ENCODE data around the gene IRF3. TPM values are rescaled to one million over a fixed set of nuclear protein-coding genes. Genes with fewer than 3 reads are reported as not detected.

Gene IRF3
- total and polyA plus RNA-seq, 10 of the 15 experiments (the other 5 are each of a cell fraction or from before 2014, with no cell fraction given): 5.5 to 110 (median 63.4) TPM

DNA sequence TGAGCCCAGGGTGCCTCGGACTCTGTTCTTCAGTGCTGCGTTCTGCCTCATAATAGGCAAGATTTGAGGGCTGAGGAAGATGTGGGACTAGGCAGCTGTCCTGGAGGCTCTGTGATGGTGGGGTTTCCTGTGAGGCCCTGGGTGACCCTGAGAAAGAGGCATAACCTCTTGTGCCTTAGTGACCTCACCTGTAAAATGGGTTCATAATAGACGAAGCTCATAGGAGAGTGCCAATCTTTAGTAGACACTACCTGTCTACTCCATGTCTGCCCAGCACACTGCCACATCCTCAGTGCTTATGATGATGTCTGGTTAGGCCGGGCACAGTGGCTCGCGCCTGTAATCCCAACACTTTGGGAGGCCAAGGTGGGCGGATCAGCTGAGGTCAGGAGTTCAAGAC, 49.1 kb downstream of the IRF3 start:
- ATAC-seq (no peak), DNase-seq (ENCODE audit: low read depth, low spot score) (no peak), FAIRE-seq (no peak)
- in situ Hi-C loops (cut with MboI) (no loop called here), intact Hi-C loops (cut with micrococcal nuclease; ENCODE audit: unreplicated experiment) (no loop called here)
- no peaks in the 10 kb centered on the region; the same call in 1 of the 2 replicates for H3K4me1 ChIP-seq (ENCODE audit: control insufficient read depth, insufficient read depth, low read length)
- H3K4me2 ChIP-seq (ENCODE audit: control insufficient read depth, insufficient read depth): no peak overlapping the region
- ChIA-PET RAD21 (ENCODE audit: unreplicated experiment) (no interaction called here), POLR2A (interaction anchor here (0.7 kb wide), 1 partner anchor 97 kb away, joined by 3 read pairs; no protein-coding TSS in a partner anchor), SMC1A (ENCODE audit: uncharacterized antibody, unreplicated experiment) (no interaction called here), CTCF (interaction anchor here (1.3 to 1.6 kb wide), 2 partner anchors 15 to 65 kb away, joined by 3 to 4 read pairs; no protein-coding TSS in a partner anchor)
- no peak overlapping the region for H3K9ac ChIP-seq (ENCODE audit: control insufficient read depth, insufficient read depth, low read length)
- no peaks in the 10 kb centered on the region; the same call in 2 of the 3 replicates for H3K9me3 ChIP-seq (replicated peaks; ENCODE audit: control insufficient read depth, insufficient read depth, low read length)
- H4K20me1 ChIP-seq (ENCODE audit: control insufficient read depth, insufficient read depth): no peaks in the 10 kb centered on the region
- WGBS (ENCODE audit: insufficient coverage, insufficient replicate concordance, low lambda C conversion rate, missing lambda C conversion rate): 88% methylated on average over 7 of the region's 7 CpGs
- no peak overlapping the region for H3K27ac ChIP-seq (ENCODE audit: control insufficient read depth, insufficient read depth)
- H2AFZ ChIP-seq (ENCODE audit: control insufficient read depth, low read depth, low read length): no peak overlapping the region
- no TSS peak for BruUV-seq (replicated peaks)
- H3K36me3 ChIP-seq (ENCODE audit: control insufficient read depth in 2 of 2, insufficient read depth in 2 of 2, low read length in 1 of 2): peaks cover 18 to 19% of the 10 kb centered on the region in 2 experiments
- H3K4me3 ChIP-seq: no peak overlapping the region
- H3K27me3 ChIP-seq (replicated peaks in 1 of 2; ENCODE audit: control insufficient read depth in 2 of 2, insufficient read depth in 2 of 2, low read length in 1 of 2): no peaks in the 10 kb centered on the region
- no peaks in the 10 kb centered on the region for H3K79me2 ChIP-seq (ENCODE audit: control insufficient read depth, insufficient read depth, low read length)
- TF ChIP-seq ASH2L (IDR thresholded peaks at IDR 0.05; ENCODE audit: borderline replicate concordance, low read depth): no peak
- no peak for TF ChIP-seq PAX8 (IDR thresholded peaks at IDR 0.05)
- TF ChIP-seq CHD1 (IDR thresholded peaks at IDR 0.05; ENCODE audit: low read depth, low read length): no peak
- TF ChIP-seq, protein P1, sequence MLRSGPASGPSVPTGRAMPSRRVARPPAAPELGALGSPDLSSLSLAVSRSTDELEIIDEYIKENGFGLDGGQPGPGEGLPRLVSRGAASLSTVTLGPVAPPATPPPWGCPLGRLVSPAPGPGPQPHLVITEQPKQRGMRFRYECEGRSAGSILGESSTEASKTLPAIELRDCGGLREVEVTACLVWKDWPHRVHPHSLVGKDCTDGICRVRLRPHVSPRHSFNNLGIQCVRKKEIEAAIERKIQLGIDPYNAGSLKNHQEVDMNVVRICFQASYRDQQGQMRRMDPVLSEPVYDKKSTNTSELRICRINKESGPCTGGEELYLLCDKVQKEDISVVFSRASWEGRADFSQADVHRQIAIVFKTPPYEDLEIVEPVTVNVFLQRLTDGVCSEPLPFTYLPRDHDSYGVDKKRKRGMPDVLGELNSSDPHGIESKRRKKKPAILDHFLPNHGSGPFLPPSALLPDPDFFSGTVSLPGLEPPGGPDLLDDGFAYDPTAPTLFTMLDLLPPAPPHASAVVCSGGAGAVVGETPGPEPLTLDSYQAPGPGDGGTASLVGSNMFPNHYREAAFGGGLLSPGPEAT (IDR thresholded peaks at IDR 0.05; ENCODE audit: low read depth): no peak
- no peak for TF ChIP-seq KAT2A (conservative IDR thresholded peaks at IDR 0.05; ENCODE audit: control insufficient read depth, low read depth, low read length)
- TF ChIP-seq STAT1 (conservative IDR thresholded peaks at IDR 0.05): no peak
- TF ChIP-seq RELA (IDR thresholded peaks at IDR 0.05; ENCODE audit: borderline replicate concordance, partially characterized antibody): no peak
- TF ChIP-seq CEBPZ (IDR thresholded peaks at IDR 0.05; ENCODE audit: low read depth, low read length): no peak
- no peak for TF ChIP-seq GABPA (IDR thresholded peaks at IDR 0.05; ENCODE audit: low read depth)
- TF ChIP-seq ELK1 (IDR thresholded peaks at IDR 0.05; ENCODE audit: low read depth, low read length): no peak
- no peak for TF ChIP-seq ZNF622 (IDR thresholded peaks at IDR 0.05)
- no peak for TF ChIP-seq TARDBP (IDR thresholded peaks at IDR 0.05; ENCODE audit: borderline replicate concordance)
- no peak for TF ChIP-seq NR2C1 (IDR thresholded peaks at IDR 0.05)
- TF ChIP-seq SIN3A (IDR thresholded peaks at IDR 0.05; ENCODE audit: low read depth, low read length): no peak
- TF ChIP-seq YBX1 (IDR thresholded peaks at IDR 0.05): no peak
- no peak for TF ChIP-seq MAX (IDR thresholded peaks at IDR 0.05; ENCODE audit: low read depth, low read length)
- TF ChIP-seq, protein P2, sequence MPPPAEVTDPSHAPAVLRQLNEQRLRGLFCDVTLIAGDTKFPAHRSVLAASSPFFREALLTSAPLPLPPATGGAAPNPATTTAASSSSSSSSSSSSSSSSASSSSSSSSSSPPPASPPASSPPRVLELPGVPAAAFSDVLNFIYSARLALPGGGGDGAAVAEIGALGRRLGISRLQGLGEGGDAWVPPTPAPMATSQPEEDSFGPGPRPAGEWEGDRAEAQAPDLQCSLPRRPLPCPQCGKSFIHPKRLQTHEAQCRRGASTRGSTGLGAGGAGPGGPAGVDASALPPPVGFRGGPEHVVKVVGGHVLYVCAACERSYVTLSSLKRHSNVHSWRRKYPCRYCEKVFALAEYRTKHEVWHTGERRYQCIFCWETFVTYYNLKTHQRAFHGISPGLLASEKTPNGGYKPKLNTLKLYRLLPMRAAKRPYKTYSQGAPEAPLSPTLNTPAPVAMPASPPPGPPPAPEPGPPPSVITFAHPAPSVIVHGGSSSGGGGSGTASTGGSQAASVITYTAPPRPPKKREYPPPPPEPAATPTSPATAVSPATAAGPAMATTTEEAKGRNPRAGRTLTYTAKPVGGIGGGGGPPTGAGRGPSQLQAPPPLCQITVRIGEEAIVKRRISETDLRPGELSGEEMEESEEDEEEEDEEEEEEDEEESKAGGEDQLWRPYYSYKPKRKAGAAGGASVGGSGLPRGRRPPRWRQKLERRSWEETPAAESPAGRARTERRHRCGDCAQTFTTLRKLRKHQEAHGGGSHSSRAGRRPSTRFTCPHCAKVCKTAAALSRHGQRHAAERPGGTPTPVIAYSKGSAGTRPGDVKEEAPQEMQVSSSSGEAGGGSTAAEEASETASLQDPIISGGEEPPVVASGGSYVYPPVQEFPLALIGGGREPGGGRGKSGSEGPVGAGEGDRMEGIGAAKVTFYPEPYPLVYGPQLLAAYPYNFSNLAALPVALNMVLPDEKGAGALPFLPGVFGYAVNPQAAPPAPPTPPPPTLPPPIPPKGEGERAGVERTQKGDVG (CRISPR knock-in tag; IDR thresholded peaks at IDR 0.05): no peak
